Measurements from ENCODE around the gene NDUFS7. TPM values are rescaled to one million over a fixed set of nuclear protein-coding genes. Genes with fewer than 3 reads are reported as not detected.

Gene NDUFS7
- total RNA-seq, 1 donor from 2014 or later, result 76.7 TPM

DNA sequence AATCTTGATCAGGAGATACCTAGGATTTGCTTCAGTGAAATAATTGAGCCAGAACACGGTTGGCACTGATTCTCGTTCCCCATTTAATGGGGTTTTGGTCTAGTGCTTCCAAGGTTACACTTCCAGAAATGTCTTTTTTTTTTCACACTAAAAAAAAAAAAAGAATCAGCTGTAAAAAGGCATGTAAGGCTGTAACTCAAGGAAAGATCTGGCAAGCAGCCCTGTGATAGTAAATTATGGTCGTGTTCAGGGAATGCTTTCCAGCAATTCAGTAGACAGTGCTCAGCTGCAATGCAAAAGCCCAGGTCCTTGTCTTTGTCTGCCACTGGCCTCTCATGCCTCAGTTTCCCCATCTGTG lies 27.2 kb upstream of the NDUFS7 start:
- H3K27ac ChIP-seq, result peak overlapping the region; percentile 7
- ATAC-seq (no peak), DNase-seq (no peak)
- TF ChIP-seq, protein P1, sequence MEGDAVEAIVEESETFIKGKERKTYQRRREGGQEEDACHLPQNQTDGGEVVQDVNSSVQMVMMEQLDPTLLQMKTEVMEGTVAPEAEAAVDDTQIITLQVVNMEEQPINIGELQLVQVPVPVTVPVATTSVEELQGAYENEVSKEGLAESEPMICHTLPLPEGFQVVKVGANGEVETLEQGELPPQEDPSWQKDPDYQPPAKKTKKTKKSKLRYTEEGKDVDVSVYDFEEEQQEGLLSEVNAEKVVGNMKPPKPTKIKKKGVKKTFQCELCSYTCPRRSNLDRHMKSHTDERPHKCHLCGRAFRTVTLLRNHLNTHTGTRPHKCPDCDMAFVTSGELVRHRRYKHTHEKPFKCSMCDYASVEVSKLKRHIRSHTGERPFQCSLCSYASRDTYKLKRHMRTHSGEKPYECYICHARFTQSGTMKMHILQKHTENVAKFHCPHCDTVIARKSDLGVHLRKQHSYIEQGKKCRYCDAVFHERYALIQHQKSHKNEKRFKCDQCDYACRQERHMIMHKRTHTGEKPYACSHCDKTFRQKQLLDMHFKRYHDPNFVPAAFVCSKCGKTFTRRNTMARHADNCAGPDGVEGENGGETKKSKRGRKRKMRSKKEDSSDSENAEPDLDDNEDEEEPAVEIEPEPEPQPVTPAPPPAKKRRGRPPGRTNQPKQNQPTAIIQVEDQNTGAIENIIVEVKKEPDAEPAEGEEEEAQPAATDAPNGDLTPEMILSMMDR (IDR thresholded peaks at IDR 0.05), result no peak
- no peaks in the 10 kb centered on the region for H3K27me3 ChIP-seq (ENCODE audit: low read depth)
- no peaks in the 10 kb centered on the region for H3K9me3 ChIP-seq
- H3K4me1 ChIP-seq, result peaks cover 33% of the 10 kb centered on the region
- no peak overlapping the region for H3K4me3 ChIP-seq
- intact Hi-C loops (cut with DNase I), result no loop called here
- peaks cover 49% of the 10 kb centered on the region for H3K36me3 ChIP-seq

DNA sequence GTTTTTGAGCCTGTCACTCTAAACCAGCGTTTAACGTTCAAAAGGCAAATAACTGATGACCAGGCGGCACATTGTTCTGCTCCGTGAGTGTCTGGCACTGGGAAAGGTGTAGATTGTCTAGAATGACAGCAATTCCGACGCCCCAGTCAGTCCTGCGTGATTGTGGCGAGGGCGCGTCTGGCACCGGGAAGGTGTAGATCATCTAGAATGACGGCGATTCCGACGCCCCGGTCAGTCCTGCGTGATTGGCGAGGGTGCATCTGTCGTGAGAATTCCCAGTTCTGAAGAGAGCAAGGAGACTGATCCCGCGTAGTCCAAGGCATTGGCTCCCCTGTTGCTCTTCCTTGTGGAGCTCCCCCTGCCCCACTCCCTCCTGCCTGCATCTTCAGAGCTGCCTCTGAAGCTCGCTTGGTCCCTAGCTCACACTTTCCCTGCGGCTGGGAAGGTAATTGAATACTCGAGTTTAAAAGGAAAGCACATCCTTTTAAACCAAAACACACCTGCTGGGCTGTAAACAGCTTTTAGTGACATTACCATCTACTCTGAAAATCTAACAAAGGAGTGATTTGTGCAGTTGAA lies 26.1 kb upstream of the NDUFS7 start:
- peaks cover 56% of the 10 kb centered on the region for H3K36me3 ChIP-seq

GRCh38 chr19:1360126-1360817 lies 23.4 kb upstream of the NDUFS7 start:
- TF ChIP-seq, protein P1 (IDR thresholded peaks at IDR 0.05), result no peak
- H3K36me3 ChIP-seq, result peaks cover 74% of the 10 kb centered on the region
- H3K27me3 ChIP-seq (ENCODE audit: low read depth), result no peaks in the 10 kb centered on the region
- no peak for DNase-seq
- H3K9me3 ChIP-seq, result no peaks in the 10 kb centered on the region
- no peak for ATAC-seq
- intact Hi-C loops (cut with DNase I), result no loop called here
- H3K4me1 ChIP-seq, result peaks cover 46% of the 10 kb centered on the region
- peak overlapping the region; percentile 49 for H3K27ac ChIP-seq
- H3K4me3 ChIP-seq, result peak overlapping the region; percentile 40

More for the DNA sequence above, 26.1 kb upstream of the NDUFS7 start:
- Histone ChIP-seq H3K4me1 (peaks cover 41% of the 10 kb centered on the region), H3K4me3 (no peak overlapping the region), H3K27me3 (ENCODE audit: low read depth) (no peaks in the 10 kb centered on the region), H3K27ac (no peak overlapping the region), H3K9me3 (no peaks in the 10 kb centered on the region)
- ATAC-seq (no peak), DNase-seq (no peak)
- TF ChIP-seq, protein P1 (IDR thresholded peaks at IDR 0.05), result no peak
- intact Hi-C loops (cut with DNase I), result no loop called here

DNA sequence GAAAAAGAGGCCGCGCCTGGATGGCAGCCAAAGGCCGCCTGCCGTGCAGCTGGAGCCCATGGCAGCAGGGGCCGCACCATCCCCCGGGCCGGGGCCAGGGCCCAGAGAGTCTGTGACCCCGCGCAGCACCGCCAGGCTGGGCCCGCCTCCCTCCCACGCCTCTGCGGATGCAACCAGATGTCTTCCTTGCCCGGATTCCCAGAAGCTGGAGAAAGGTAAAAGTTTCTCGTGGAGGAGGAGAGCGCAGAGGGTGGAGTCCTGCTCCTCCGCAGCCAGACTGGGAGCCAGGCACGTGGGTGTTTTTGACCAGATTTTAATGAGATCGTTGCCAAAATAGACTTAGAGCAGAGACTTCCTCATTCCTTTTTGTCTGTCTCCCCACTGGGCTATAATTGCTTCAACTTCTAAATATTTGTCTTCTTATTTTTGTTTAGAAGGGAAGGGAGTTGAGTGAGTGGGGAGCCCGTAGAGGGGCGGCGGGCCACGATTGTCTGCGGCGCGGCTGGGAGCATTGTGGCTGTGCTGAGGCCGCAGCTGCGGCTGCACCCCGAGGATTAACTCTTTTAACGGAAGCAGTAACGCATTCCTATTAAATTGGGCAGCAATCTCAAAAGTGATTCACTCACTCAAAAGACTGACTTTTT lies 22.8 kb upstream of the NDUFS7 start:
- Histone ChIP-seq H3K27ac (peak overlapping the region; percentile 49), H3K27me3 (ENCODE audit: low read depth) (no peaks in the 10 kb centered on the region), H3K9me3 (no peaks in the 10 kb centered on the region), H3K4me1 (peaks cover 41% of the 10 kb centered on the region), H3K4me3 (peak overlapping the region; percentile 40), H3K36me3 (peaks cover 81% of the 10 kb centered on the region)
- TF ChIP-seq, protein P1 (IDR thresholded peaks at IDR 0.05), result no peak
- ATAC-seq, result peak; percentile 52 to 60
- intact Hi-C loops (cut with DNase I), result no loop called here
- no peak for DNase-seq

DNA sequence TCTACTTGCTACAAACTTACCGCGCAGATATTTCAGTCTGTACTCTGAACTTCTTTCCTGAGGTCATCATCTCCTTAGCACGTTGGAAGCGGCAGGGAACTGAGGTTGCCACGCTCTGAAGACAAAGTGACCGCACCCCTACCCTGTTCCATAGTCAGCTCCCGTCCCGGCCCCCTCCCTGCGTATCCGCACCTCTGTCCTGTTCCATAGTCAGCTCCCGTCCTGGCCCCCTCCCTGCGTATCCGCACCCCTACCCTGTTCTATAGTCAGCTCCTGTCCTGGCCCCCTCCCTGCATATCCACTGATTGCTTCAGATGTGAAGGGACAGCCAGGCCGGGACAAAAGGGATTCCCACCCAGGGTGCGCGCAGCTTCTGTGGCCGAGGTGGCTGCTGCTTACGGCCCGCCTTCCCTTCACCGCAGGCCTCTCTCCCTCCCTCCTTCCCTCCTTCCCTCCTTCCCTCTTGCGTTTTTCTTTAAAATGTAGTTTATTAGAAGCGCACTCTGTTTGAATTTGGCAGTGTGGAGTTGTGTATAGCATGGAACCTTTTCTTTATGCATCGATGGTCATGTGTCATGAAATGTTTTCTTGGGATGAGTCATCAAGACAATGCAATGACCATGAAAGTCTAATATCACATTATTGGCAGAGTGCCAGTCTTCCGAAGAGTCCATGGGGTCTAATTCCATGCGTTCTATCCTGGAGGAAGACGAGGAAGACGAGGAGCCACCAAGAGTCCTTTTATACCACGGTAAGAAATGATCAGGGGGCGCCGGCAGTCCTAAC lies 21.9 kb upstream of the NDUFS7 start:
- intact Hi-C loops (cut with DNase I), result no loop called here
- peaks cover 87% of the 10 kb centered on the region for H3K36me3 ChIP-seq
- no peaks in the 10 kb centered on the region for H3K27me3 ChIP-seq (ENCODE audit: low read depth)
- TF ChIP-seq, protein P1 (IDR thresholded peaks at IDR 0.05), result no peak
- no peaks in the 10 kb centered on the region for H3K9me3 ChIP-seq
- ATAC-seq (no peak), DNase-seq (no peak)
- H3K4me3 ChIP-seq, result peak overlapping the region; percentile 40
- peaks cover 33% of the 10 kb centered on the region for H3K4me1 ChIP-seq
- H3K27ac ChIP-seq, result peak overlapping the region; percentile 49
